ENCODE measurements around the gene ELOVL4. TPM values are rescaled to one million over a fixed set of nuclear protein-coding genes. Genes with fewer than 3 reads are reported as not detected.

The ELOVL4 gene
- total RNA-seq, 1 experiment from 2014 or later: 0.68 TPM

DNA sequence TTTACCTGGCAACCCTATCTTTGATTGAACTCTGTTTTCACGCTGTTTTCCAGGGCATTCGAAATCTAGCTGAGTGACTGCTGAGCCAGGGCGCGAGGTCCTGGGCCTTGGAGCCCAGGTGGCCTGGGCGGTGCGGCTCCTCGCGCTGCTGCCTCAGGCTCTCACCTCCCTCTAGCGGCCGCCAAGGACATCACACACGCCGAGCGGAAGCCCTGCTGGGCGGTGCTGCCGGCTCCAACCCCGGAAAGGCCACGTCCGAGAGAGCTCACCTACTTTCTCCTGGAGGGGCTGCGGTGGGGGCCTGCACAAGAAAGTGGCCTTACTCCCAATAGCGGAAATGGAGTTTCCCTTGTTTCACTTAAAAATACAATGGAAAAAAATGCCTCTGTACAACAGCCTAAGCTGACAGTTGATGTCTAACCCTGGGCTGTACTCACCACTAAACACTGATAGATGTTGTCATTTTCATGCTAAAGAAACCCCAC, 77.7 kb downstream of the ELOVL4 start:
- peak; percentile 80 to 88 for DNase-seq
- no TSS peak for BruUV-seq (replicated peaks)
- no peaks in the 10 kb centered on the region; the same call in 1 of the 2 replicates for H3K4me1 ChIP-seq
- Mint-ChIP-seq H3K27ac (ENCODE audit: unreplicated experiment) (no peak overlapping the region), H3K4me1 (ENCODE audit: low read depth, unreplicated experiment) (peaks cover 25% of the 10 kb centered on the region), H3K36me3 (ENCODE audit: insufficient read depth, unreplicated experiment) (no peaks in the 10 kb centered on the region), H3K4me3 (ENCODE audit: unreplicated experiment) (peak overlapping the region; percentile 42), H3K9me3 (ENCODE audit: unreplicated experiment) (no peaks in the 10 kb centered on the region), H3K27me3 (ENCODE audit: insufficient read depth, unreplicated experiment) (no peaks in the 10 kb centered on the region)
- TF ChIP-seq, protein P1, sequence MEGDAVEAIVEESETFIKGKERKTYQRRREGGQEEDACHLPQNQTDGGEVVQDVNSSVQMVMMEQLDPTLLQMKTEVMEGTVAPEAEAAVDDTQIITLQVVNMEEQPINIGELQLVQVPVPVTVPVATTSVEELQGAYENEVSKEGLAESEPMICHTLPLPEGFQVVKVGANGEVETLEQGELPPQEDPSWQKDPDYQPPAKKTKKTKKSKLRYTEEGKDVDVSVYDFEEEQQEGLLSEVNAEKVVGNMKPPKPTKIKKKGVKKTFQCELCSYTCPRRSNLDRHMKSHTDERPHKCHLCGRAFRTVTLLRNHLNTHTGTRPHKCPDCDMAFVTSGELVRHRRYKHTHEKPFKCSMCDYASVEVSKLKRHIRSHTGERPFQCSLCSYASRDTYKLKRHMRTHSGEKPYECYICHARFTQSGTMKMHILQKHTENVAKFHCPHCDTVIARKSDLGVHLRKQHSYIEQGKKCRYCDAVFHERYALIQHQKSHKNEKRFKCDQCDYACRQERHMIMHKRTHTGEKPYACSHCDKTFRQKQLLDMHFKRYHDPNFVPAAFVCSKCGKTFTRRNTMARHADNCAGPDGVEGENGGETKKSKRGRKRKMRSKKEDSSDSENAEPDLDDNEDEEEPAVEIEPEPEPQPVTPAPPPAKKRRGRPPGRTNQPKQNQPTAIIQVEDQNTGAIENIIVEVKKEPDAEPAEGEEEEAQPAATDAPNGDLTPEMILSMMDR (IDR thresholded peaks at IDR 0.05; ENCODE audit: insufficient read depth in 1 of 2, low read depth in 1 of 2, low read length in 1 of 2, severe bottlenecking in 1 of 2, unreplicated experiment in 1 of 2): peak; percentile 86 to 95
- H3K36me3 ChIP-seq (ENCODE audit: control insufficient read depth, insufficient read depth, low read length): no peaks in the 10 kb centered on the region
- ChIA-PET POLR2A (no interaction called here), CTCF (interaction anchor here (0.6 to 1.8 kb wide), 4 partner anchors 30 to 325 kb away, joined by 3 to 9 read pairs (median 3); no protein-coding TSS in a partner anchor)
- H3K4me3 ChIP-seq (ENCODE audit: low read depth, low read length): 0 out of 2 replicates have a peak overlapping the region, but pooled peaks have one; percentile 4
- intact Hi-C loops (cut with micrococcal nuclease; ENCODE audit: unreplicated experiment): loop anchor here (2.0 to 10.0 kb wide), 6 partner anchors 55 to 635 kb away; partner anchors contain the start of gene HMGN3
- H3K27me3 ChIP-seq (replicated peaks; ENCODE audit: control insufficient read depth, insufficient read depth, low read length): no peaks in the 10 kb centered on the region
- H3K9me3 ChIP-seq: no peaks in the 10 kb centered on the region

DNA sequence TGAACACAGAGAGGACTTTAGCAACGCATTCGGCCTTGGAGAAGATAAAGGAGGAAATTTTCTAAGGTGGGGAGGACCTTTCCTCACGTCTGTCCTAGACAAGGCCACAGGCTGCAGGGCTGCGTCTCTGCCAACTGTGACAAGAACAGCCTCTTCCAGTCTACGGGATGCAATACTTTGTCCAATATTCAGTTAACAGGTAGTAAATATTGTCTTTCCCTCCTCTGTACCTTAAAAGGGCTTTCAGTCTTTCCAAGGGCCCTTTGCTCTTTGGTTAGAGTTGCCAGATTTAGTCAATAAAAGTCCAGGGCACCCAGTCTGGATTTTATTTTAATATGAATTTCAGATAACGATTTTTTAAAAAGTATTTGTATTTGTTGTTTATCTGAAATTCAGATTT, 78.2 kb downstream of the ELOVL4 start:
- intact Hi-C loops (cut with micrococcal nuclease; ENCODE audit: unreplicated experiment): loop anchor here (2.0 to 10.0 kb wide), 5 partner anchors 54 to 634 kb away; partner anchors contain the start of gene HMGN3
- Histone ChIP-seq H3K36me3 (ENCODE audit: control insufficient read depth, insufficient read depth, low read length) (no peaks in the 10 kb centered on the region), H3K27me3 (replicated peaks; ENCODE audit: control insufficient read depth, insufficient read depth, low read length) (no peaks in the 10 kb centered on the region), H3K4me1 (no peaks in the 10 kb centered on the region; the same call in 1 of the 2 replicates), H3K4me3 (ENCODE audit: low read depth, low read length) (no peak overlapping the region), H3K9me3 (no peaks in the 10 kb centered on the region)
- TF ChIP-seq, protein P1 (IDR thresholded peaks at IDR 0.05; ENCODE audit: insufficient read depth in 1 of 2, low read depth in 1 of 2, low read length in 1 of 2, severe bottlenecking in 1 of 2, unreplicated experiment in 1 of 2): no peak
- BruUV-seq (replicated peaks): no TSS peak
- Mint-ChIP-seq H3K4me3 (ENCODE audit: unreplicated experiment) (peak overlapping the region; percentile 42), H3K27me3 (ENCODE audit: insufficient read depth, unreplicated experiment) (no peaks in the 10 kb centered on the region), H3K9me3 (ENCODE audit: unreplicated experiment) (no peaks in the 10 kb centered on the region), H3K36me3 (ENCODE audit: insufficient read depth, unreplicated experiment) (no peaks in the 10 kb centered on the region), H3K4me1 (ENCODE audit: low read depth, unreplicated experiment) (peaks cover 20% of the 10 kb centered on the region), H3K27ac (ENCODE audit: unreplicated experiment) (no peak overlapping the region)
- ChIA-PET CTCF (interaction anchor here (0.6 to 1.8 kb wide), 3 partner anchors 28 to 324 kb away, joined by 3 to 9 read pairs (median 3); no protein-coding TSS in a partner anchor), POLR2A (no interaction called here)
- DNase-seq: no peak

GRCh38 chr6:79868098-79868722, 79.1 kb downstream of the ELOVL4 start:
- Mint-ChIP-seq H3K4me1 (ENCODE audit: low read depth, unreplicated experiment) (peaks cover 20% of the 10 kb centered on the region), H3K36me3 (ENCODE audit: insufficient read depth, unreplicated experiment) (no peaks in the 10 kb centered on the region), H3K9me3 (ENCODE audit: unreplicated experiment) (no peaks in the 10 kb centered on the region), H3K27me3 (ENCODE audit: insufficient read depth, unreplicated experiment) (no peaks in the 10 kb centered on the region), H3K27ac (ENCODE audit: unreplicated experiment) (no peak overlapping the region), H3K4me3 (ENCODE audit: unreplicated experiment) (peak overlapping the region; percentile 52)
- H3K4me3 ChIP-seq (ENCODE audit: low read depth, low read length): peak overlapping the region; percentile 9
- no peaks in the 10 kb centered on the region for H3K36me3 ChIP-seq (ENCODE audit: control insufficient read depth, insufficient read depth, low read length)
- intact Hi-C loops (cut with micrococcal nuclease; ENCODE audit: unreplicated experiment): loop anchor here (1.0 to 10.0 kb wide), 8 partner anchors 10 to 633 kb away; partner anchors contain the start of gene HMGN3
- POLR2A ChIA-PET: interaction anchor here (0.6 kb wide), 1 partner anchor 307 kb away, joined by 3 read pairs; no protein-coding TSS in a partner anchor
- no peaks in the 10 kb centered on the region for H3K27me3 ChIP-seq (replicated peaks; ENCODE audit: control insufficient read depth, insufficient read depth, low read length)
- TF ChIP-seq, protein P1 (IDR thresholded peaks at IDR 0.05; ENCODE audit: insufficient read depth in 1 of 2, low read depth in 1 of 2, low read length in 1 of 2, severe bottlenecking in 1 of 2, unreplicated experiment in 1 of 2): peak; percentile 58 to 65
- no peaks in the 10 kb centered on the region for H3K9me3 ChIP-seq
- CTCF ChIA-PET: interaction anchor here (0.6 to 1.8 kb wide), 9 partner anchors 9 to 833 kb away, joined by 3 to 9 read pairs (median 4); no protein-coding TSS in a partner anchor
- DNase-seq: peak; percentile 40 to 80
- no TSS peak for BruUV-seq (replicated peaks)
- H3K4me1 ChIP-seq: no peaks in the 10 kb centered on the region; the same call in 1 of the 2 replicates

Other genes with a start within 250 kb of the ELOVL4 start
- 37.4 and 40.0 TPM in 2 replicates for gene TTK, start 57.1 kb upstream of the ELOVL4 start, total RNA-seq (2022)
- 28.0 and 29.7 TPM in 2 replicates for gene BCKDHB, start 159.1 kb upstream of the ELOVL4 start, total RNA-seq (2022)